GM21423 (cell line): ENCODE data around the gene COL6A3.

Experiments used
- ATAC-seq: cut with Tn5 transposase; IDR thresholded peaks from one replicate; pipeline ENCODE4 v1.9.1; 2021; ENCODE audit warnings: mild to moderate bottlenecking, moderate library complexity; ENCODE audit not compliant: unreplicated experiment

The COL6A3 gene

GRCh38 chr2:237413777-237414661 is at the start of gene COL6A3:
COL6A3 (minus strand) TSS chr2:237414164; CDS start chr2:237396817, 17,347 bp downstream.
- no peak for ATAC-seq

DNA sequence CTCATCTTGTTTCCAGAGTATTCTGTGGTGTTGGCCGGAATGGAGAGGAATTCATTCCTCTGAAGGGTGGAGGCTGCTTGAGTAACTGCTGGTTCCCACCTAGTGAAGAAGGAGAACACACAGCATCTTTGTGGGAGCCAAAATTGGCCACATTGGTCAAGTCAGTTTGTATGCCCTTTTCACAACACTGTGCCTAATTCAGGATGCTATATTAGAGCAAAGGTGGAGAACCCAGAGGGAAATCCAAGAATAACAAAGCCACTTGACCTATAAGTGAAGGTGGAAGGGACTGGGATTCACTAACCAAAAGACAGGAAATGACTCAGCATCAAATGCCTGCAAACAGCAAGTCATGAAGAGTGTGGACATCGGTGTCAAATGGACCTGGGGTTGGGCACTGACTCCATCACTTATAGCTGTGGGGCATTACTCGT is 45.8 kb upstream of the COL6A3 start:
- no peak for ATAC-seq

DNA sequence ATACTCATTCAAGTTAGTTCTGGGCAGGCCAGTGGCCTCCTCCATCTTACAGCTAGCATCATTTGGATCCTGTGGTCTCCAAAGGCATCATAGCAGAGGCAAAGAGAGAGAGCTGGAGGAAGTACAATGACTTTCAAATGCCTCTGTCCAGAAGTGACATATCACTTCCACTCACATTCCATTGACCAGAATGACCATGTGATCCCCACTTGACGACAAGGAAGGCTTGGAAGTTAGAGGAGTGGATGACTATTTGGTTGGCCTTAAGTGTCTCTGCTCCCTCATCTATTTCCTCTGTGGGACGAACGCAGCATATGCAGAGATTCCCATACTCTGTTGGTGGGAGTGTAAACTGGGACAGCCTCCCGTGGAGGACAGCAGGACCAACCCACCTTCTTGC is 45.3 kb upstream of the COL6A3 start:
- ATAC-seq, result no peak

- no peak for ATAC-seq
These were observed 44.6 kb upstream of the COL6A3 start for GRCh38 chr2:237458519-237458918.

DNA sequence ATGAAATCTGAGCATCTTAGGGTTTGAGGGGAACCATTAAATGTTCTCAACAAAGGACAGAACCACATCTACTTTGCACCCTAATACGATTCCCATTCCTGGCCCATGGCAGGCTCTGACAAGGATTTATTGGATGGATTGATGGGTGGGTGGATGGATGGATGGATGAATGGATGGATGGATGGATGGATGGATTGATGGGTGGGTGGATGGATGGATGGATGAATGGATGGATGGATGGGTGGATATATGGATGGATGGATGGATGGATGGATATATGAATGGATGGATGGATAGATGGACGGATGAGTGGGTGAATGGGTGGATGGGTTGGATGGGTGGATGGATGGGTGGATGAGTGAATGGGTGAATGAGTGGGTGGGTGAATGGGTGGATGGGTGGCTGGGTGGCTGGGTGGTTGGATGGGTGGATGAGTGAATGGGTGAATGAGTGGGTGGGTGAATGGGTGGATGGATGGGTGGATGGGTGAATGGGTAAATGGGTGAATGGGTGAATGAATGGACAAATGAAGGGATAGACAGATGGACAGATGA is 43.5 kb upstream of the COL6A3 start:
- no peak for ATAC-seq

- ATAC-seq, result no peak
These were observed 42.4 kb upstream of the COL6A3 start for GRCh38 chr2:237456200-237456843.

DNA sequence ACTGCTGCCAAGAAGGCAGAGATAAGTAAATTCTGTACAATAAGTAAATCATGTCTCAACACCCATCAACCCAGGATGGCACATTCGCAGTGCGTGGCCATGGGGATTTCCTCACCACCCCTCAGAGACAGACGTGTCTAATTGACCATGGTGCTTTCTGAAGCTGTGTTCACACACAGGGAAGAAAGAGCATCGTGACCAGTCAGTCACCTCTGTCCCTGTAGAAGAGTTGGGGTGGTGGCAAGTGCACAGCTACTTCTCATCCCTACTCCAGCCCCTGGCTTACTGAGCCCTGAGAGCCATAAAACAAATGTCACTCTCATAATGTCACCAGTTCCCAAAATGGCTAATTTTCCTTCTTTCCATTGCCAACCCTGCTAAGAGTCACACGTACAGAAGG is 41.8 kb upstream of the COL6A3 start:
- ATAC-seq, result no peak

DNA sequence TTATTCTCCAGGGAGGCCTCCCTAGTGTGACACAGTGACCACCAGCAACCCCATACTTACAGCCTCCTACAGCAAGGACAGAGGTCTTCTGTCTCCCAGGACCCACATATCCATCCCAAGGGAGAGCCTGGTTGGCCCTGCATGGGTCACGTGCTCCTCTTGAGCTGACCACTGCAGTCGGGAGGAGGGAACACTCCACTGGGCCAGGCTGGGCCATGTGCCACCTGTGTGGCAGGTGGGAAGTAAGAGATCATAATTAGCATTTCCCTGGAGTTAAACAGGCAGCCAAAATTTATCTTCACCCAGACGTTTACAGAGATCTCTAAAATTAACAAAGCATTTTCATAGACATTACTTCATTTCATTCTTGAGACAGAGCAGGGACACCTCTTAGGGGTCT is 39.7 kb upstream of the COL6A3 start:
- ATAC-seq, result no peak

DNA sequence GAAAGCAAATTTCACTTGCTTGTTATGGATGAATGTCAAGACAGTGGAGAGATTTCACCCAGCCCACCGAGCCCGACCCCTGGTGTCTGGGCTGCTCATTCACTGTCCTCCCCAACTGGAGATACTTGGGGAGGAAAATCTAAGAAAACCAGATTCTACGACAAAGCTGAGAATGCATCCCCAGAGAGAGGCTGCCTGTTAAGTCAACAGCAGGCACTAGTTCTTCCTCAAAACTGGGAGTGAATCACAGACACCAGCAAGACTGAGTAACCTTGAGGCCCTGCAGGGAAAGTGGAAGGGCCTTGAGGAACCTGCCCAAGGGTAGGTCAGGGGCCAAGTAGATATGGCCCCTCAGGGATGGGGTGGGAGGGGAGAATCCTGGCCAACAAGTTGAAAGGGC is 38.9 kb upstream of the COL6A3 start:
- no peak for ATAC-seq

GRCh38 chr2:237451643-237452469 is 37.9 kb upstream of the COL6A3 start:
- ATAC-seq, result no peak

DNA sequence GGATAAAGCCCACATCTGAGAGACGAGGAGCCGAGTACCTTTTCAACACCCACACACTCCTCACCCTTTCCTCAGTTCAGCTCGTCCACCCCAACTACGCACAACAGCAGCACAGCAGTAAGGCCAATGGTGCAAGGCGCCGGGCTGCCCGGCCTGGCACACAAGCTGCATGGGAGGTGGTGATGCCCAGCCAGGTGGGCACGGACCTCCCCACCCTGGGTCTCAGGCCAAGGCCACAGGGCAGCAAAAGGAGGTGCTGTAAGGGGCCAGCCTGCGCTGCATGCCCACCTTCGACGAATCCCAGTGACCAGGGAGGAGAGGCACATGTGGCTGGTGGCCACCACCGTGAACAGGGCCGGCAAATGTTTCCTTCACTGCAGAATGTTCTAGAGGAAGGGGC is 36.6 kb upstream of the COL6A3 start:
- ATAC-seq, result no peak

GRCh38 chr2:237450108-237450507 is 36.1 kb upstream of the COL6A3 start:
- no peak for ATAC-seq

- ATAC-seq, result no peak
These were observed 35.4 kb upstream of the COL6A3 start for GRCh38 chr2:237449193-237449881.

GRCh38 chr2:237448626-237449025 is 34.7 kb upstream of the COL6A3 start:
- ATAC-seq, result no peak

DNA sequence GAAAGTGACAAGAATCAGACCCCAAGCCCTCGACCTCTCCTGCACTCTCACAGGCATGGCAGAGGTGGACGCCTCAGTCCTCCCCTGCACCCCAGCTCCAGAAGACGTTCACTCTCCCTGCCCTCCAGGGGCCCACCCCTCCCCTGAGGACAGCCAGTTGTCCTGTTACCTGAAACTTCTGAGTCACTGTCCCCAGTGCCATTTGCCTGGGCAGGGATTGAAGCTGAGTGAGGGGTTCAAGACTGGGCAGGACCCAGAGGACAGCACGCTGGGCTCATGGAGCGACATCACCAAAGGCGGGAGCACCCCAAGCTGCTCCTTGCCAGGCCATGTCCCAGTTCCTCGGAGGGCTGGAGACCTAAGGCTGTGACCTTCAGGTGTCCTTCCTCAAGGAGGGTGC is 34.2 kb upstream of the COL6A3 start:
- ATAC-seq, result no peak

DNA sequence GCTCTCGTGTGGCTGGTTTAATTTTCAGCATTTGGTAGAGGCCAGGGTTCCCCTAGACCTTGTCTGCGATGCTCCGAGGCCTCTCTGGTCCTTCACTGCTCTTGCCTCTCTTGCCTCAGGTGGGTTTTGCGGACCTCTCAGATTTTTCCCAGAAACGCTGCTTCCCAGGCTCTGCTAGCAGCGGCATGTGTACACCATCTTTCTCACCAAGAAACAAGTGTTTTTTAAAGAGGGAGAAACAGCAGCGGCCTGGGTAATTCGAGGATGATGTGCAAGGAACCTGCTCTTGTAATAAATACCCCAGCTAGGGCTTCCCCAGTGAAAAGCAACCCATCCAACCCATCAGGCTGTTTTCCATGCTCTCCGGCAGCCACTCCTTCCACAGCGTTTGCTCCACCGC is 33.5 kb upstream of the COL6A3 start:
- ATAC-seq, result no peak

DNA sequence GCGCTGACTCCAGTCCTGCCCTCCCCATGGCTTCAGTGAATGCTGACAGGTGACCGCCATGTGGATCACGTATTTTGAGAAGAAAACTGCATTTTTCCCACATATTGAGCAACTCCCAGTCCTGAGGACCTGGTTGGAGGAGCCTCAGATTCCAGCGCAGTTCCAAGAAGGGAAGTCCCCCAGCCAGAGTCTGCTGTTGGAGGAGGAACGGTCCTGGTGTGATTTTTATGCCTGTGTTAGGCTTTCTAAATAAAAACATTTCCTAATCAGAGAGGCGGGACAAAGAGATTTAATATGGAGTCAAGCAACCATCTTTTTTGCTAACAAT is 32.3 kb upstream of the COL6A3 start:
- ATAC-seq, result no peak

GRCh38 chr2:237445611-237446337 is 31.8 kb upstream of the COL6A3 start:
- ATAC-seq, result no peak

- no peak for ATAC-seq
These were observed 30.1 kb upstream of the COL6A3 start for GRCh38 chr2:237444071-237444470.
